ENCODE results near the gene SFMBT2. TPM values are rescaled to one million over a fixed set of nuclear protein-coding genes. Genes with fewer than 3 reads are reported as not detected.

Gene SFMBT2
- total RNA-seq, 2 donors from 2014 or later, result 12.2 to 18.5 TPM

DNA sequence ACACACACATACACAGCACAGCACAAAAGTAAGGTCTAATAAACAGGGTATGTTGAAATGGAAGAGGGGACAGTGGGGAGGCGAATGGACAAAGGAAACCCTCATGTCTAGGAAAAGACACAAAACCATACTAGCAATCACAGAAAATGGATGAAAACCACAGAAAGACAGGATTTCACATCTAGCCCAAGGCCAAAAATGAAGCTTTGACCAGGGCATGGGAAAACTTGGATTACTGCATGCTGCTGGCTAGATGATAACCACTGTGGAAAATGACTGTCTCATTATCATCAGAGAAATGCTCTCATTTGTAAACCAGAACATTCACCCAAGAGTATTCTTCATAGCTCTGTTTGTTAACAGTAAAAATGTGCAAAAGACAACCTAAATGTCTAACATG lies 88.2 kb downstream of the SFMBT2 start:
- DNase-seq (ENCODE audit: low spot score), result no peak
- intact Hi-C loops (cut with DNase I), result no loop called here
- H3K36me3 ChIP-seq, result no peaks in the 10 kb centered on the region
- H3K4me1 ChIP-seq (replicated peaks), result peaks cover 4% of the 10 kb centered on the region
- H3K27ac ChIP-seq, result no peak overlapping the region
- 100% methylated on average over 1 of the region's 1 CpG for WGBS
- H3K27me3 ChIP-seq (replicated peaks; ENCODE audit: insufficient read depth), result no peaks in the 10 kb centered on the region
- no peak overlapping the region for H3K4me3 ChIP-seq
- TF ChIP-seq POLR2AphosphoS5 (IDR thresholded peaks at IDR 0.05), result no peak
- H3K9me3 ChIP-seq, result no peaks in the 10 kb centered on the region

DNA sequence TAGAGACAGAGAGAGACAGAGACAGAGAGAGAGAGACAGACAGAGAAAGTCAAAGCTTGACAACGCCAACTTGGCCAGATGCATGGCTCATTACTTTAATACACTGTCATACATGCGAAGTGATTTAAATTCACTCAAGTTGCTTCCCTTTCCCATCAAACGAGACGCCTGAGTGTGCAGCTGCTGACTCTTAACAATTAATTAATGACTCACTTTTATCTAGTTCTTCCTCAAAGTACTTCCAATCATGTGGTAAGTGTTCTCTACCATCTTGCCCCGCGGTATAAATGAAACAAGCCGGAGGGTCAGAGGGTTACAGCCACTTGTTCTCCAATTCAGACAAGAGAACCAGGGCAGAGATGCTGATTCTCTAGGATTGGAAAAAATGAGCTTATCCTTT lies 90.8 kb downstream of the SFMBT2 start:
- no peak for TF ChIP-seq POLR2AphosphoS5 (IDR thresholded peaks at IDR 0.05)
- TF ChIP-seq POLR2A (IDR thresholded peaks at IDR 0.05), result no peak
- TF ChIP-seq, protein P1, sequence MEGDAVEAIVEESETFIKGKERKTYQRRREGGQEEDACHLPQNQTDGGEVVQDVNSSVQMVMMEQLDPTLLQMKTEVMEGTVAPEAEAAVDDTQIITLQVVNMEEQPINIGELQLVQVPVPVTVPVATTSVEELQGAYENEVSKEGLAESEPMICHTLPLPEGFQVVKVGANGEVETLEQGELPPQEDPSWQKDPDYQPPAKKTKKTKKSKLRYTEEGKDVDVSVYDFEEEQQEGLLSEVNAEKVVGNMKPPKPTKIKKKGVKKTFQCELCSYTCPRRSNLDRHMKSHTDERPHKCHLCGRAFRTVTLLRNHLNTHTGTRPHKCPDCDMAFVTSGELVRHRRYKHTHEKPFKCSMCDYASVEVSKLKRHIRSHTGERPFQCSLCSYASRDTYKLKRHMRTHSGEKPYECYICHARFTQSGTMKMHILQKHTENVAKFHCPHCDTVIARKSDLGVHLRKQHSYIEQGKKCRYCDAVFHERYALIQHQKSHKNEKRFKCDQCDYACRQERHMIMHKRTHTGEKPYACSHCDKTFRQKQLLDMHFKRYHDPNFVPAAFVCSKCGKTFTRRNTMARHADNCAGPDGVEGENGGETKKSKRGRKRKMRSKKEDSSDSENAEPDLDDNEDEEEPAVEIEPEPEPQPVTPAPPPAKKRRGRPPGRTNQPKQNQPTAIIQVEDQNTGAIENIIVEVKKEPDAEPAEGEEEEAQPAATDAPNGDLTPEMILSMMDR (IDR thresholded peaks at IDR 0.05), result no peak
- H3K9me3 ChIP-seq, result no peaks in the 10 kb centered on the region
- H3K4me3 ChIP-seq, result no peak overlapping the region
- DNase-seq (ENCODE audit: low spot score), result no peak
- peak overlapping the region; percentile 58 to 59 for H3K27ac ChIP-seq
- peaks cover 4% of the 10 kb centered on the region for H3K4me1 ChIP-seq (replicated peaks)
- whole genome bisulfite sequencing, result 91% methylated on average over 7 of the region's 7 CpGs
- intact Hi-C loops (cut with DNase I), result no loop called here
- H3K36me3 ChIP-seq, result no peaks in the 10 kb centered on the region
- no peaks in the 10 kb centered on the region for H3K27me3 ChIP-seq (replicated peaks; ENCODE audit: insufficient read depth)

DNA sequence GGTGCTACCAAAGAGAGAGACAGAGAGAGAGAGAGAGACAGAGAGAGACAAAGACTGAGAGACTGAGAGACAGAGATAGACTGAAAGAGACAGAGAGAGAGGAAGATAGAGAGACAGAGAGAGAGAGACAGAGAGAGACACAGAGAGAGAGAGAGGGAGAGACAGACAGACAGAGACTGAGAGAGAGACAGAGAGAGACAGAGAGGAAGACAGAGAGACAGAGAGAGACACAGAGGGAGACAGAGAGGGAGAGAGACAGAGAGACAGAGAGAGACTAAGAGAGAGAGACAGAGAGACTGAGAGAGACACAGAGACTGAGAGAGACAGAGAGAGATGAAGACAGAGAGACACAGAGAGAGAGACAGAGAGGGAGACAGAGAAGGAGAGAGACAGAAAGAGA lies 91.2 kb downstream of the SFMBT2 start:
- no peaks in the 10 kb centered on the region for H3K9me3 ChIP-seq
- intact Hi-C loops (cut with DNase I), result no loop called here
- no peak for TF ChIP-seq POLR2AphosphoS5 (IDR thresholded peaks at IDR 0.05)
- TF ChIP-seq, protein P1 (IDR thresholded peaks at IDR 0.05), result no peak
- no peak for TF ChIP-seq POLR2A (IDR thresholded peaks at IDR 0.05)
- no peak overlapping the region for H3K4me3 ChIP-seq
- no peak for DNase-seq (ENCODE audit: low spot score)
- no peaks in the 10 kb centered on the region for H3K27me3 ChIP-seq (replicated peaks; ENCODE audit: insufficient read depth)
- no peaks in the 10 kb centered on the region for H3K36me3 ChIP-seq
- peak overlapping the region; percentile 58 to 59 for H3K27ac ChIP-seq
- H3K4me1 ChIP-seq (replicated peaks), result peaks cover 4% of the 10 kb centered on the region

DNA sequence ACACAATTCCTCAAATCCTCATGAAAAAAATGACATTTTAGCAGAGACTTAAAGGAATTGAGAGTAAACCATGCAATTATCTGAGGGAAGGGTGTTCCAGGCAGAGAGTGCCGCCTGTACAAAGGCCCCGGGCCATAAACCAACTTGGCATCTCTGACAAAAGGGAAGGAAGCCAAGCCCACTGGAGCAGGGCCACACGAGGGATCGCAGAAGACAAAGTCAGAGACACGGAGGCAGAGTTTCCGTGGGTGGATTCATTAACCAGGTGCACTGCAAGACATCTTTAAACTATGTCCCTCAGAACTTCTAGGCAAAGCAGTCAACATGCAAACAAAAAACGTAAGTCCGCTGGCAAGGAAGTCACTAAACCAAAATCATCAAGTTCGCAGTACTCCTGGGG lies 92.0 kb downstream of the SFMBT2 start:
- intact Hi-C loops (cut with DNase I), result no loop called here

DNA sequence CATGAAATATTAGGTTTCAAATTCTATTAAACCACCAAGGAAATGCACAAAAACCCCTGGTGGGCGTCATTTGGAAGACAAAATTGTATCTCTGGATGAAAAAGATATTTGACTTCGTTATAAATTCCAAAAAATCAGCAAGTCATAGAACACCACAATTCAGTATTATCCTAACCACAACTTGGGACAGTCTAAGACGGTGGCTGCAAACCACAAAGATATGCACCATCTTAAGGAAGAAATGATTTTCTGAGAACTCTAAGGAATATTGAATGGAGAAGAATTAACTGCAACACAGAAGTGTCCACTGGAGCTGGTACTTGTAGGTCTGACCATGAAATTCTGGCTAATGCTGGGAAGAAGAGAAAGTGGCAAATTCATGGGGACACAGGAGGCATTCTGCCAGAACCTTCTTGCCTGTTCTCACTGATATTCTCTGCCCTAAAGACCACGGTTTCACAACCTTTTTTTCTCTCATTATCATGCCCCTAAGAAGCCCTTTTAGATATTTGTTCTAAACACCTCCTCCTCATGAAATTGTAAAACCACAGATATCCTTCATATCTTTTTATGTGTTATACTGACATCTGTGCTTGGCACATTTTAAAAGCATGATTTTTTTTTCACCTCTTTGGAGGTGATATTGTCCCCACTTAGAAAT lies 92.9 kb downstream of the SFMBT2 start:
- Histone ChIP-seq H3K4me3 (no peak overlapping the region), H3K4me1 (replicated peaks) (peaks cover 4% of the 10 kb centered on the region), H3K9me3 (no peaks in the 10 kb centered on the region), H3K36me3 (no peaks in the 10 kb centered on the region), H3K27me3 (replicated peaks; ENCODE audit: insufficient read depth) (no peaks in the 10 kb centered on the region), H3K27ac (no peak overlapping the region)
- no peak for DNase-seq (ENCODE audit: low spot score)
- intact Hi-C loops (cut with DNase I), result no loop called here
- TF ChIP-seq, protein P1 (IDR thresholded peaks at IDR 0.05), result no peak
- TF ChIP-seq POLR2AphosphoS5 (IDR thresholded peaks at IDR 0.05), result no peak
- TF ChIP-seq POLR2A (IDR thresholded peaks at IDR 0.05), result no peak
- WGBS, result 79% methylated on average over 4 of the region's 4 CpGs

More for the DNA sequence above, 92.0 kb downstream of the SFMBT2 start:
- peak overlapping the region; percentile 58 to 59 for H3K27ac ChIP-seq
- TF ChIP-seq, protein P1 (IDR thresholded peaks at IDR 0.05), result no peak
- TF ChIP-seq POLR2AphosphoS5 (IDR thresholded peaks at IDR 0.05) (no peak), POLR2A (IDR thresholded peaks at IDR 0.05) (no peak)
- H3K4me1 ChIP-seq (replicated peaks), result peaks cover 4% of the 10 kb centered on the region
- no peaks in the 10 kb centered on the region for H3K36me3 ChIP-seq
- no peaks in the 10 kb centered on the region for H3K9me3 ChIP-seq
- WGBS, result 12% methylated on average over 9 of the region's 9 CpGs
- H3K27me3 ChIP-seq (replicated peaks; ENCODE audit: insufficient read depth), result no peaks in the 10 kb centered on the region
- no peak for DNase-seq (ENCODE audit: low spot score)
- no peak overlapping the region for H3K4me3 ChIP-seq

Data from prostate gland (tissue), 2 donors.